HCT116 (cell line): ENCODE results near the gene CAMK2G. TPM values are rescaled to one million over a fixed set of nuclear protein-coding genes. Genes with fewer than 3 reads are reported as not detected.

Source experiments
- ATAC-seq: fragments of 200-7000 bp; cut with Tn5 transposase; 2 replicates; pipeline ENCODE4 v1.9.1; 2020; ENCODE audit warnings: mild to moderate bottlenecking, moderate library complexity
- BruUV-seq: library from RNA; stranded (reverse); fragments of 400-500 nt; replicated peaks from 2 replicates; lab custom pipeline; 2021; lab: Mats Ljungman, UMichigan
- CTCF ChIA-PET: fragments of 300-600 bp; sonication (Branson Sonifier 250); formaldehyde crosslinking; loops from one replicate; lab custom pipeline; 2021; ENCODE audit warnings: antibody characterized with exemption; lab: Charles Lee
- POLR2A ChIA-PET: fragments of 300-600, 350-600 bp; sonication (Branson Sonifier 250); formaldehyde crosslinking; loops from one replicate; lab custom pipeline; 2021; ENCODE audit warnings: antibody characterized with exemption; lab: Charles Lee
- RAD21 ChIA-PET, 2 experiments: fragments of 300-600 bp; sonication (Branson Sonifier 250); formaldehyde crosslinking; loops; one replicate each; lab custom pipeline; 2023; ENCODE audit warnings: low total read pairs in 2 of 2; ENCODE audit not compliant: uncharacterized antibody in 2 of 2, unreplicated experiment in 2 of 2, low non-redundant PET in 1 of 2; lab: Charles Lee
- DNase-seq: peaks from one replicate; pipeline ENCODE4 v3.0.0-alpha.2; 2010; ENCODE audit warnings: low read depth, low spot score
- H2AFZ ChIP-seq: fragments of 200-600 bp; shearing (Covaris generic), sonication (generic); 2 replicates; pipeline ENCODE4 v1.6.1; 2017; ENCODE audit warnings: low read depth, mixed run types, mixed read lengths, antibody characterized with exemption, low read length; ENCODE audit not compliant: poor library complexity, severe bottlenecking
- H3K27ac ChIP-seq: 2 replicates; pipeline ENCODE4 v1.5.1; 2012; ENCODE audit warnings: low read depth, low read length
- H3K27me3 ChIP-seq: fragments of 200-600 bp; sonication (generic); 2 replicates; pipeline ENCODE4 v1.6.1; 2016; ENCODE audit warnings: mixed run types, low read length, mixed read lengths; ENCODE audit not compliant: insufficient read depth
- H3K36me3 ChIP-seq, 2 experiments: fragments of 200-500 bp in 1 of 2; fragments of 200-600 bp in 1 of 2; sonication (Bioruptor generic) in 1 of 2; sonication (generic) in 1 of 2; 2 replicates each; pipeline versions ENCODE4 v1.5.1 to v1.6.1; 2014 to 2016; ENCODE audit warnings: low read length in 2 of 2, inconsistent platforms in 1 of 2, mixed read lengths in 1 of 2, mixed run types in 1 of 2; ENCODE audit not compliant: insufficient read depth in 2 of 2, control insufficient read depth in 1 of 2
- H3K4me1 ChIP-seq, 2 experiments: fragments of 200-600 bp in 1 of 2; sonication (generic) in 1 of 2; 2 replicates each; pipeline versions ENCODE4 v1.5.1 to v1.6.1; 2012 to 2017; ENCODE audit warnings: low read length in 2 of 2, inconsistent platforms in 1 of 2, mild to moderate bottlenecking in 1 of 2, mixed read lengths in 1 of 2, mixed run types in 1 of 2, moderate library complexity in 1 of 2; ENCODE audit not compliant: insufficient read depth in 2 of 2, control insufficient read depth in 1 of 2
- H3K4me2 ChIP-seq: fragments of 200-600 bp; sonication (generic); 2 replicates; pipeline ENCODE4 v1.6.1; 2017; ENCODE audit warnings: mixed run types, low read length, mixed read lengths
- H3K4me3 ChIP-seq, 2 experiments: fragments of 200-600 bp in 1 of 2; sonication (generic) in 1 of 2; replicated peaks in 1 of 2; 2 replicates each; pipeline ENCODE4 v1.5.1; 2011 to 2016; ENCODE audit warnings: low read length in 2 of 2, control low read depth in 1 of 2, low read depth in 1 of 2, mild to moderate bottlenecking in 1 of 2, mixed read lengths in 1 of 2, mixed run types in 1 of 2
- H3K79me2 ChIP-seq: fragments of 200-600 bp; sonication (generic); 2 replicates; pipeline ENCODE4 v1.6.1; 2017; ENCODE audit warnings: mild to moderate bottlenecking, mixed run types, low read length, moderate library complexity, mixed read lengths; ENCODE audit not compliant: insufficient read depth
- H3K9ac ChIP-seq: fragments of 200-600 bp; sonication (generic); 2 replicates; pipeline ENCODE4 v1.6.1; 2016; ENCODE audit warnings: low read length, mixed read lengths
- H3K9me2 ChIP-seq: fragments of 200-600 bp; sonication (generic), shearing (Covaris generic); 2 replicates; pipeline ENCODE4 v1.6.1; 2017; ENCODE audit warnings: mixed run types, mild to moderate bottlenecking, moderate library complexity; ENCODE audit not compliant: insufficient read depth
- H3K9me3 ChIP-seq, 2 experiments: fragments of 200-500 bp in 1 of 2; fragments of 200-600 bp in 1 of 2; sonication (Bioruptor generic) in 1 of 2; sonication (generic) in 1 of 2; 2 replicates each; pipeline ENCODE4 v1.6.1; 2014 to 2017; ENCODE audit warnings: low read length in 2 of 2, mixed read lengths in 2 of 2, inconsistent platforms in 1 of 2, low read depth in 1 of 2, mild to moderate bottlenecking in 1 of 2, mixed run types in 1 of 2, moderate library complexity in 1 of 2; ENCODE audit not compliant: control insufficient read depth in 1 of 2, insufficient read depth in 1 of 2
- H4K20me1 ChIP-seq: fragments of 200-600 bp; sonication (generic), shearing (Covaris generic); 2 replicates; pipeline ENCODE4 v1.6.1; 2017; ENCODE audit warnings: mixed run types, mild to moderate bottlenecking, moderate library complexity; ENCODE audit not compliant: insufficient read depth
- ATF3 ChIP-seq: IDR thresholded peaks from 2 replicates; pipeline ENCODE4 v1.6.1; 2012
- CBX3 ChIP-seq: IDR thresholded peaks from 2 replicates; pipeline ENCODE4 v1.6.1; 2012; ENCODE audit warnings: low read depth
- CEBPB ChIP-seq: IDR thresholded peaks from 2 replicates; pipeline ENCODE4 v1.6.1; 2012; ENCODE audit warnings: low read depth
- CTCF ChIP-seq, 3 experiments: fragments of 200-600 bp in 1 of 3; sonication (generic) in 1 of 3; IDR thresholded peaks in 2 of 3; conservative IDR thresholded peaks in 1 of 3; 2 replicates each; pipeline ENCODE4 v1.5.1; 2012 to 2017; ENCODE audit warnings: low read depth in 2 of 3, low read length in 2 of 3, antibody characterized with exemption in 1 of 3, borderline replicate concordance in 1 of 3, control low read depth in 1 of 3, mild to moderate bottlenecking in 1 of 3, mixed read lengths in 1 of 3, mixed run types in 1 of 3, moderate library complexity in 1 of 3; ENCODE audit not compliant: insufficient read depth in 1 of 3
- EGR1 ChIP-seq: IDR thresholded peaks from 2 replicates; pipeline ENCODE4 v1.6.1; 2012; ENCODE audit warnings: low read depth
- EZH2 ChIP-seq: fragments of 200-600 bp; sonication (generic); IDR thresholded peaks from 2 replicates; pipeline ENCODE4 v1.6.1; 2017; ENCODE audit warnings: antibody characterized with exemption, mixed run types
- EZH2phosphoT487 ChIP-seq: fragments of 200-600 bp; IDR thresholded peaks from 2 replicates; pipeline ENCODE4 v1.6.1; 2018; ENCODE audit warnings: antibody characterized with exemption, borderline replicate concordance
- FOSL1 ChIP-seq: IDR thresholded peaks from 2 replicates; pipeline ENCODE4 v1.6.1; 2012; ENCODE audit warnings: low read depth
- JUND ChIP-seq: IDR thresholded peaks from 2 replicates; pipeline ENCODE4 v1.6.1; 2012
- MAX ChIP-seq: IDR thresholded peaks from 2 replicates; pipeline ENCODE4 v1.6.1; 2012
- POLR2A ChIP-seq: IDR thresholded peaks from 2 replicates; pipeline ENCODE4 v1.7.0; 2011; ENCODE audit warnings: borderline replicate concordance; ENCODE audit not compliant: insufficient read depth, insufficient read length; ENCODE audit errors: extremely low read depth
- RAD21 ChIP-seq: IDR thresholded peaks from 2 replicates; pipeline ENCODE4 v1.6.1; 2012; ENCODE audit warnings: low read depth, mild to moderate bottlenecking
- SRF ChIP-seq: IDR thresholded peaks from 2 replicates; pipeline ENCODE4 v1.6.1; 2012; ENCODE audit warnings: low read depth
- TCF7L2 ChIP-seq: IDR thresholded peaks from 2 replicates; pipeline ENCODE4 v1.7.0; 2011; ENCODE audit warnings: borderline replicate concordance, inconsistent platforms; ENCODE audit not compliant: insufficient read depth, insufficient read length; ENCODE audit errors: extremely low read depth
- ZBTB33 ChIP-seq: IDR thresholded peaks from 2 replicates; pipeline ENCODE4 v1.6.1; 2011; ENCODE audit warnings: mild to moderate bottlenecking, low read length, moderate library complexity; ENCODE audit not compliant: insufficient replicate concordance; ENCODE audit errors: extremely low read depth
- ZFX ChIP-seq: fragments of 450-650 bp; IDR thresholded peaks from 2 replicates; pipeline ENCODE4 v1.6.1; 2017
- intact Hi-C: fragments of 100-400 bp; cut with micrococcal nuclease; formaldehyde crosslinking; loops from 2 replicates; pipeline ENCODE4 v1.10.0; 2022
- total RNA-seq: library from RNA; stranded (reverse); gene quantifications from one replicate; pipeline ENCODE4 v1.2.1, GENCODE V29; 2021; ENCODE audit not compliant: unreplicated experiment

CAMK2G gene
- total RNA-seq, 1 experiment from 2014 or later, result 28.3 TPM

- Histone ChIP-seq H3K9me3 (no peaks in the 10 kb centered on the region), H3K27ac (no peak overlapping the region), H4K20me1 (no peaks in the 10 kb centered on the region), H3K36me3 (no peaks in the 10 kb centered on the region), H3K4me1 (peaks cover 33 to 48% of the 10 kb centered on the region in 2 experiments), H3K9me2 (no peaks in the 10 kb centered on the region), H3K4me2 (no peak overlapping the region), H3K27me3 (no peaks in the 10 kb centered on the region), H3K9ac (no peak overlapping the region), H3K4me3 (no peak overlapping the region), H3K79me2 (peaks cover 8% of the 10 kb centered on the region; the same call in 1 of the 2 replicates), H2AFZ (no peak overlapping the region)
- no TSS peak for BruUV-seq
- ChIA-PET RAD21 (no interaction called here), CTCF (interaction anchor here (2.8 kb wide), 1 partner anchor 11 kb away, joined by 24 read pairs; no protein-coding TSS in a partner anchor), POLR2A (no interaction called here)
- no peak for ATAC-seq
- intact Hi-C loops, result loop anchor here (5.0 kb wide), 1 partner anchor 105 kb away; a partner anchor contains a TSS
- no peak for DNase-seq
- TF ChIP-seq ATF3 (no peak), ZFX (no peak)
Measured at GRCh38 chr10:73877533-73878160, 3.3 kb upstream of the CAMK2G start.

- DNase-seq, result no peak
- BruUV-seq, result no TSS peak
- Histone ChIP-seq H3K9ac (no peak overlapping the region), H4K20me1 (no peaks in the 10 kb centered on the region), H3K27me3 (no peaks in the 10 kb centered on the region), H3K4me2 (peak overlapping the region; percentile 92; the same call in 1 of the 2 replicates), H3K36me3 (no peaks in the 10 kb centered on the region), H3K9me2 (no peaks in the 10 kb centered on the region), H3K4me1 (peaks cover 33 to 55% of the 10 kb centered on the region in 2 experiments), H2AFZ (no peak overlapping the region), H3K79me2 (peaks cover 15% of the 10 kb centered on the region), H3K9me3 (no peaks in the 10 kb centered on the region), H3K27ac (no peak overlapping the region), H3K4me3 (no peak overlapping the region)
- intact Hi-C loops, result loop anchor here (5.0 kb wide), 1 partner anchor 105 kb away; a partner anchor contains a TSS
- ChIA-PET RAD21 (no interaction called here), CTCF (no interaction called here), POLR2A (no interaction called here)
- ATAC-seq, result no peak
- TF ChIP-seq SRF, result no peak
- TF ChIP-seq MAX, result no peak
- no peak for TF ChIP-seq EZH2
- TF ChIP-seq JUND, result no peak
- TF ChIP-seq RAD21, result no peak
- TF ChIP-seq CBX3, result no peak
- no peak for TF ChIP-seq CTCF (IDR thresholded peaks at IDR 0.05 in 2 of 3, conservative IDR thresholded peaks at IDR 0.05 in 1 of 3; ENCODE audit: borderline replicate concordance in 1 of 3, insufficient read depth in 1 of 3, low read depth in 2 of 3, low read length in 2 of 3)
- TF ChIP-seq ZFX, result no peak
- no peak for TF ChIP-seq EGR1
- TF ChIP-seq POLR2A, result no peak
- no peak for TF ChIP-seq TCF7L2
- no peak for TF ChIP-seq ATF3
- no peak for TF ChIP-seq EZH2phosphoT487
- no peak for TF ChIP-seq CEBPB
- TF ChIP-seq FOSL1, result no peak
- TF ChIP-seq ZBTB33, result no peak
Measured at GRCh38 chr10:73876971-73877370, 2.6 kb upstream of the CAMK2G start.
